GM21390 (cell line): ENCODE results near the gene PROB1.
"Not testable (repeated sequence)": the region's sequence is repeated elsewhere in the genome, so short reads cannot be mapped to it uniquely, and the experiment has no call there.

ENCODE experiments used
- ATAC-seq: cut with Tn5 transposase; IDR thresholded peaks from one replicate; pipeline ENCODE4 v1.9.1; 2021; ENCODE audit not compliant: unreplicated experiment

The PROB1 gene

DNA sequence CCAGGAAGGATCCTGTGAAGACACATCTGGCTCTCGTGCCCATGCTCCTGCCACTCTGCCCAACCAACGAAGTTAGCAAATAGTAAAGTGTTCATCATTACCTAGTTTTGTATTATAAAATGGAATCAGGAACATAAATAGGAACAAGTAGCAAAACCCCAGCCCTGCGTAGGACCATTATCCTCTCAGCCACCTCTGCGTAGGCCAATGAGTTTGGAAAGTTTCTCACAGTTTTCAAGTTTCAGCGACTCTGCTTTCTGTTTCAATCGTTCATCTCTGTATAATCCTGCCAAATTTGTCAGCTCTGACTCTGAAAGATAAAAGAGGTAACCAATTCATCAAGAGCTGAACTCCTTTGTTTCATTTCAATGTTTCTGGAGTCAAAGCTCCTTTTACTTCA, 19.1 kb upstream of the PROB1 start:
- no peak for ATAC-seq

DNA sequence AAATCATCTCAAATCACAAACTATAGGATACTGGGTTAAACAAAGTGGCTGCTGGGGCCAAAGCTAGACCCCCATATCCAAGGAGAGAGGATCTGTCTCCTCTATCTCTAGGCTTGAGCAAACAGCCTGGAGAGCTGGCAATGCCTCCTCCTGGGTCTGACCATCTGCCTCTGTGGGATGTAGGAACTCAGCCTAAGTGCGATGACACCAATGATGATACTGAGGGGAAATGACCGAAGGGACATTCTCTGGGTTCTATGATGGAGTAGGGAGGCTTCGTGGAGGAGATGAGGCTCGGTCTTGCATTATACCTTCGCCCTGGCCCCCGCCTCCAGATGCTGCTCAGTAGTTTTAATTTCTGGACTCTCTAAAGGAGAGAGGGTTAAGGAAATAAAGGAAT, 18.2 kb upstream of the PROB1 start:
- no peak for ATAC-seq

DNA sequence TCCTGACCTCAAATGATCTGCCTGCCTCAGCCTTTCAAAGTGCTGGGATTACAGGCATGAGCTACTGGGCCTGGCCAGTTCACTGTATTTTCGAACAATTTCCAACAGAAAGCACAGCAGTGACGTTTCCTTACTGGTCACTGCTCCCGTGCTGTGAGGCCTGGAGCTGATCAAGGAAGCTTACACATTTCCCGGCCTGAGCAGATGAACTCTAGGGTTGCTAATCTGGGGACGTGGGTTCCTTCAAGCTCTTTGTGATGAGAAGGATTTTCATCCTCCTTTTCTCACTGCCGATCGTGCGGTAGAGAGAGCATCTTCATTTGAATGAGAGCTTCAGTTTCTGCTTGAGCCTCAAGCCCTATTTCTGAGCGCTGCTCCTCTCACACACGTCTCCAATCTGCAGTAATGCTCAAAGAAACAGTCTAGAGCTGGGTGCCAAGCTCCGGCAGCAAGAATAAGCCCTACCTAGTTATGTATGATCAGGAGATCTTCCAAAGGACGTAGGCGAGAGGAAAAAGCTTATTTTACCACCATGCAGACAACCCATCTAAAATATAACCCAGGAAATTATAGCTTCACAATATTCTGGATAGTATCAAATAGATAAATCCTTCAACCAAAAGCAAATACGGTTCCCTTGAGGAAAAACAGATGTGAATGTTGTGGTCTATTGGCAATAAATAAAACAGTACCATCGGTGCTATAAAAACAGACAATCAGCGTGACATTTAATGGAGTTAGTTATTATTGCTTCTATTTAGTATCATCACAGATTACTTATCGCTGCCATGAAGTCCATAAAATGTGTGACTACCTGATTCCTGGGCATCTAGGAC, 16.3 kb upstream of the PROB1 start:
- ATAC-seq: no peak

DNA sequence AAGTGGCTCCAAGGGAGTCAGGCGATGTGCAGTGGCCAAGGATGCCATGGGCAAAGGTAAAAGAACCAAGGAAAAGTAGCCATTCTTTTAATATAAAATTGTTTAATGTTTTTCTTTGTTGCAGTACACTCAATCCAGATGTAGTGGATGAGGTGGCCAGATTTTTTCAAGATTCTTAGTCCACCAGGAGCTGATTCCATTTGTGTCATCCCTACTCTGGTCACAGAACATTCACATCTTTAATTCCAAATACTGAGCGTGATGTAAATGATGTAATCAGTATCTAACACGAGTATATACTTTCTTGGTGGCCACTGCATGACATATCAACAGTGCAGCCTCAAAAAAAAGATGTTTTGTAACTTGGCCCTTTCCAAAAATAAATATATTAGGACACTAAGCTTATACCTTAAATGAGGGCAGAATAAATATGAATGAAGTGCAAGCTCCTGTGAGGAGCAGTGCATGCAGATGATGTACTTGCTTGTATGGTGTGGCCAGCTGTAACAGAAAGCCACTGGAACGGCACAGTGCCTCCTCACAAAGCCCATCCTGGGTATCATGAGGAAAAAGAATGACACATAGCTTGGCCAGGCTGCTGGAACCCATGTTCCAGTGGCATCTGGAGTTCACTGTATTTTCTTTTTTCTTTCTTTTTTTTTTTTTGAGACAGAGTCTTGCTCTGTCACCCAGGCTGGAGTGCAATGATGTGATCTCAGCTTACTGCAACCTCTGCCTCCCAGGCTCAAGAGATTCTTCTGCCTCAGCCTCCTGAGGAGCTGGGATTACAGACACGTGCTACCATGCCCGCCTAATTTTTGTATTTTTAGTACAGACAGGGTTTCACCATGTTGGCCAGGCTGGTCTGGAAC, 15.5 kb upstream of the PROB1 start:
- no peak for ATAC-seq

DNA sequence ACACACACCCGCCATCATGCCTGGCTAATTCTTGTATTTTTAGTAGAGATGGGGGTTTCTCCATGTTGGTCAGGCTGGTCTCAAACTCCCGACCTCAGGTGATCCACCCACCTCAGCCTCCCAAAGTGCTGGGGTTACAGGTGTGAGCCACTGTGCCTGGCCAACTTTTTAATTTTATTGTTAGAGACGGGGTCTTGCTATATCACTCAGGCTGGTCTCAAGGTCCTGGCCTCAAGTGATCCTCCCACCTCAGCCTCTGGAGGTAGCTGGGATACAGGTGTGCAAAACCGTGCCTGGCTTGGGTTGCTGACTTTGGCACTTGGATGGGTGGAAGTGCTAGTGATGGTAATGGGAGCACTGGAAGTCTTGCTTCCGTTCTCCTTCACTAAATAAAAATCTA, 14.2 kb upstream of the PROB1 start:
- ATAC-seq: not testable (repeated sequence)

DNA sequence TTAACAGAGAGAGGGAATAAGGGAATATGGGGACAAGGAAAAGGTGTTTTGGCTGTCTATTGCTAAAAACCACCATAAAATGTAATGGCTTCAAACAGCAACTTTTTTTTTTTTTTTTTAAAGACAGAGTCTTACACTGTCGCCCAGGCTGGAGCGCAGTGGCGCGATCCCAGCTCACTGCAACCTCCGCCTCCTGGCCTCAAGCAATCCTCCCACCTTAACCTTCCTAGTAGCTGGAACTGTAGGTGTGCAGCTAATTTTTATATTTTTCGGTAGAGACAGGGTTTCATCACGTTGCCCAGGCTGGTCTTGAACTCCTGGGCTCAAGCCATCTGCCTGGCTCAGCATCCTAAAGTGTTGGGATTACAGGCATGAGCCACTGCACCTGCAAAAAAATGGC, 13.3 kb upstream of the PROB1 start:
- no peak for ATAC-seq

DNA sequence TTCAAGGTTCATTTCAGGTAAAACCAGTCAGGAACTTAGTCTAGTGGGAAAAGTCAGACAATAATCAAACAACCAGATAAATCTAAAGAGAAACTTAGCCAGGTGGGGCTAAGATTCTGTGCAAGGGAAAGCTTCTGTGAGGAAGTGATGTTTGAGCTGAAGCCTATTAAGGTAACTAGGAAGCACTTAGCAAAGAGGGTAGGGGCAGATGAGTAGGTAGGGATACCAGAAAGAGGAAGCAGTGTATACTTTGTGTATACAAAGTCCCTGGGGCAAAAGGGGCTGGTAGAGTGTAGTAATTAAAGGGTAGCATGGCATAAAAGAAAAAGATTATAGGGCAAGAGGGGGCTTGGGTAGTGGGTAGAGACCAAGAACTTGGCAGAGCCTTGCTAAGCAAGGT, 12.6 kb upstream of the PROB1 start:
- no peak for ATAC-seq

DNA sequence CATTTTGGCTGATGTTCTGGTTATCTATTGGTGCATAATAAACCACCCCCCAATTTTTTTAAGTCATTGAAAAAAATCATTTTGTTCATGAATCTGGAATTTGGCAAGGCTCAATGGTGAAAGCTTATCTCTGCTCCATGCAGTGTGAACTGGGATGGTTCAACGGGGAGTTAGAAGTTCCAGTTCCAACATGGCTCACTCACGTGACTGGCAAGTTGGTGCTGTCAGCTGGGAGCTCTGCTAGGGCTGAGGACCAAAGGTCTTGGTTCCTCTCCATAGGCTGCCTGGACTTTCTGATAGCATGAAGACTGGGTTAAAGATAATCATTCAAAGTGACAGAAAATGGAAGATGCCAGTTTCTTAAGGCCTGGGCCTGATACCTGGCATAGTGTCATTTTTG, 12.1 kb upstream of the PROB1 start:
- no peak for ATAC-seq

DNA sequence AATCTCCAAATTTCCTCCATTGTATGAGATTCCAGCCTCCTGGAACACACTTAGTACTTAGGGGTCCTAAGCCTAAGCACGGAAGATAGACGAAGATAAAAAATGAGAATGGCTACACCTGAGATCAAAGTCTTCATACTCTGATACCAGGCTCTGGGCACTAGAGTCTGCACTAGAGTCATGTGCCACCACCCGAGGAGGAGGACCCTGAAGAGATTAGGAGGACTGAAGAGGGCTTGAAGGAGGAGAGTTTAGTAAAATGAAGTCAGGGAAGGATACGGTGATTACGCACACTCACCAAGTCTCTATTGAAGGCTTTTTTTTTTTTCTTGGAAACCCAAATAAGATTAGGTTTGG, 9.6 kb upstream of the PROB1 start:
- no peak for ATAC-seq

DNA sequence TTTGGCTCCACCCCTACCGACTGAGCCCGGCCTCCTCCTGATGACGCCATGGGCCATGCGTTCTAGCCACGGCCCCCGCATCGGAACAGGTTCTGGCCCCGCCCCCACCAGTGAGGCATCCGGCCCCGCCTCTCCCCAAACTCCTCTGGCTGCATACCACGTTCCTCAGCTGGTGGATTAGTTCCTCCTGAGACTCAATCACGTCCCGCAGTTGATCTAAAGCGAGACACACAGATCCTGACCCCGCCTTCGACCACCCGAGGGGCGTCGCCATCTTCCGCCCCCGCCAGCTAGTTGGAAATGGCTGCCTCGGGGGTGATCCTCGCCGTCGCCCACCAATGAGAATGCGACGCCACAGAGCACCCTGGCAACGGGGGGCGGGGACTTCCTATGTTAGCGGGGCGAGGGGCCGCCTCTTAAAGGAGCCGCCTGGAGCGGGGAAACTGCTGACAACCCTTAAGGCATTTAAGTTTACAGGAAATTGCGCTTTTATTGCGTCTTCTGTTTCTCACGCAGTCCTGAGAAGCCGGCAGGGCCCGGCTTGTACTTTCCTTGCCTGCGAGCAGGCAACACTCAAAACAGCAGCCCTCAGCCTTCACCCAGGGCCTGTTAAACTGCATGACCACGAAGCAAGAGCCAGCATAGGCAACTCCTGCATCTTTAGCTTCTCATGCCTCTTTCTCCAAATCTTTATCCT, 9.0 kb upstream of the PROB1 start, which contains the start of gene SPATA24:
TSS of gene SPATA24 (minus strand) at position 303 of the 697 bp plus-strand sequence. CDS start at position 274, 29 bp downstream.
- peak; percentile 84 for ATAC-seq

DNA sequence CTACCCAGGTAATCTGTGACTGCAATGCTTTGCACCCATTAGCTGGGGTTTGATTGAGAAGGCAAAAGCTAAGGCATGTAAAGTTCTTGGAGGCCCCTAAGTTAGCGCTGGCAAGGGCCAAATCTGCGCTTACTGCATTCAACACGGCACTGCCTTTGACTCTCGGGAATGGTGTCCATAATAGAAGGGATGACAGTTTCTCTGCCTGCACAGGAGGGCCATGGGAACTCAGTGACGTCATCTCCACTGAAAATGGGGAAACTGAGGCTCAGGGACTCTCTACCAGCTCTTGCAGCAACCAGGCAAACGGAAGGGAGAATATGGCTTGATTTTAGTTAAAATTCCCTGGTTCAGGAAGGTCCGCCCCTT, 8.5 kb upstream of the PROB1 start:
- no peak for ATAC-seq

DNA sequence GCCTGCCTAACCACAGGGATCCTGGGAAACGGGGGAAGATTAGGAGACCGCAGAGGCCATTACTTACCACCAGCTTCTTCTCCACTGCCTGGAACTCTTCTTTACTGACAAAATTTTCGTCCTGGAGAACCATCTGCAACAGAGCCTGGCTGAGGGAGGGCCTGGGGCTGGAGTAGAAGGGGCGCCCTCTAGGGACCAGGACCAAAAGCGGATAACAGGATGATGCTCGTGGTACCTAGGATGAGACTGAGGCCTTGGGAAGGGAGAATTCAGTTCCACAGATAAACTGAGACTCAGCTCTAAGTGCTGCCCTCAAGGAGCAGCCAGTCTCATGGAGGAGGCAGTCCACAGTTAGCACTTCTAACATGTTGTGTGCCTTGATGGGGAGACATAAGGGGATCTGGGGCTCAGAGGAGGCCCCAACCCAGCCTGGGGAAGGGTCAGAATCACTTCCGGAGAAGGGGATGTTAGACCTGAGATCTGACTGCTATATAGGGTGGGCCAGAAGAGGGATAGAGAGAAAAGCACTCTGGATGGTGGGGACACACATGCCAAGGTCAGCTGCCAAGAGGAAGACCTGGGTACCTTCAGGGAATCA, 7.8 kb upstream of the PROB1 start:
- ATAC-seq: no peak

DNA sequence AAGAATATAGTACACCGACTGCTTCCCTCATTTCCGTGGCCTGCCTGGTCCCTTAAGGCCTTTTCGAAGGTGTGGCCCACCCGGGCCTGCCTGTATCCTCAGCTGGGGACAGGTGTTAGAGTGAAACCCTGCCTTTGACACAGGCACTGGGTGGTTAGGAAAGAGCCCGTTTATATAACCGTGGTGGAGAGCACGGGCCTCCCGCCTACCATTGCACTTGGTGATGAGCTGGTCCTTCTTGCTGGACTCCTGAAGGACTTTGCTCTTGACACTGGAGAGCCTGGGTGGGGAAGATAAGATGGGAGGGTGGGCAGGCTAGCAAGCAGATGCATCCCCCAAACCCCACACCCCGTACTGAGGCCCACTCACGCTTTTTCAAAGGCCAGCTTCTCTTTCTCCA, 6.6 kb upstream of the PROB1 start:
- no peak for ATAC-seq

DNA sequence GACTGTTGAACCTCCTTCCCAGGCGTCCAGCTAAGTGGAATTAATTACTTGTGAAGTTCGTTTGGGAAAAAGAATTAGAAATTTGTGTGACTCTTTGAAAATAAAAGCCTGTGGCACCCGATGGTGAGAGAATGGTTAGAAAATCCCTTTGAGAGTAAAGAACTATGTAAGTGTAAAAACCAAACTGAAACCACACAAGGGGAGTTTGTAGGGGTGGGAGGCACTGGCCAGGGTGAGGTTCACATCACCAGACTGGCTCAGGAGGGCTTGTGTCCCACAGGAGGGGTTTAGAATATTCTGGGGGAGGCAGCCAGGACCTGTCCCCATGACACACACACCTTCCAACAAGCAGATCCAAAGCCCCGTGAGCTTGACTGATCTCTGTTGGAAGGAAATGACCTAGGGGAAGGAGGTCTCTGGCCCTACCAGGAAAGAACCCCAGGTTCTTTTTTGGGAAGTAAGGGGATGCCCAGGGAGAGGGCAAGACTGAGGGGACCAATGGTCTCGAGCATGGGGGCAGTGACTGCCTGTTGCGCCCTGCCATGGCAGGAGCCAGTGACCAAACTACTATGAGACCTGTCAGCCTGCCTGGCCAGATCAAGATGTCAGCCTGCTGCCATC, 4.7 kb upstream of the PROB1 start:
- ATAC-seq: no peak

DNA sequence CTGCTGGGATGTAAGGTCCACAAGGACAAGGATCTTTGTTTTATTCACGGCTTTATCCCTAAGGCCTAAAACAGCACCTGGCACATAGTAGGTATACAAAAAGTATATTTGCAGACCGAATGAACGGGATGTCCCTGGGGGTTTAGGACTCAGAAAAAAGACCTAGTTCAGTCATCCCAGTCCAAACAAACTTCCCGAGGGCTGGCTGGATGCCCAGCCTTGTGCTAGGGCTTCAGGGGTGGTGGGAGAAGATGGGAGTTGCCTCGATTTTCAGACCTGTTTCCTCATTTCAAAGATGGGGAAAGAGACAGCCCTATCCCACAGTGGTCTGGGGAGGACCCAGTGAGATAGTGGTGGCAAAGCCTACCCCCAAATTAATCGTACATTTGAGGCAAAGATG, 3.0 kb upstream of the PROB1 start:
- ATAC-seq: no peak

DNA sequence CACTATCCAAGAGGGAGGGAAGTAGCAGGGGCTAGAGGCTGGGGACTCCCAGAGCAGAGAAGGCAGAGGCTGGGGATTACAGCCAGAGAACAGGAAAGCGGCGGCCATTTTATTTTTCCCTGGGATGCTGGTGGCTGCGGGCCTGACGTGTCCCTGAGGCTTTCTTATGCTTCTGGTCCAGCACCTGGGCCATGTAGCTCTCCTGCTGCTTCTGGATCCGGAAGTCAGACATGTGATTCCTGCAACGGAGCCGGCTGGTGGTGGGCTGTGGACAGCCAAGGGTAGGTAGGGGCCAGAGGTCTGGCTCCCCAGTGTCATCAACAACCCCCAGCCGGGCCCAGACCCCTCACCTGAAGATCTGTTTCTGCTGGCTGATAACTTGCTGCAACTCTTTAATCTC, 1.8 kb upstream of the PROB1 start:
- no peak for ATAC-seq

DNA sequence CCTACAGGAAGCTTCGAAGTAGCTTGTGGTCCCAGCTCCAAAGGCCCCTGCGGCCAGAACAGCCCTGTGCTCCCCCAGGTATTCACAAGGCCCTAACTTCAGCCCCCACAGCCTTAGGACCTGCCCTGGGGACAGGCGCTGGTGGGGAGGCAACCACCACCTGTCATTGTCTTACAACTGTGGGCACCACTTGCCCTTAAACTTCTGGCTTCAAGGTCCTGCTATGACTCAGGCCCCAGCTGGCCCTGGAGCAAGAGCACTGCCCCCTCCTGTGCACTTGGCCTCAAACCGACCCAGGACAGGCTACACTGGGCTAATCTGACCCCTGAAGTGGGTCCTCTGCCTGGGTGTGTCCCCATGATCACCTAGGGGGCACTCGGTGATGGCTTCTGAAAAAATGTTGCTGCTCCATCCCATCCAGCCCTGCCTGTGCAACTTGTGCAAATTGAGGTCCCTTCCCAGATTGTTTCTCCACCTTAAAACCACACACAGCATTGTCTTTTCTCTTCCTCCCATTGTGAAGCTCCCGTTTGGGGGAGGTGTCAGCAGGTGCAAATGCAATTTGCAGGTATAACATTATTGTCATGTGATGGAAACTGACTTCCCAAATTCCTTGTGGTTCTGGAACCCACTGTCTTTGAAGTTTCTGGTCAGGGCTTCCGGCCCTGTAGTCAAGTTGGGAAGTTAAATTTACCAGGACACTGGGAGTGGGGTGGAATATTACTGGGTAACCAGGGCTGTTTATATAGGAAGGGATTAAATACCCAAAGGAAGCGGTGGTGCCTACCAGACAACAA, 1.1 kb upstream of the PROB1 start:
- ATAC-seq: no peak

DNA sequence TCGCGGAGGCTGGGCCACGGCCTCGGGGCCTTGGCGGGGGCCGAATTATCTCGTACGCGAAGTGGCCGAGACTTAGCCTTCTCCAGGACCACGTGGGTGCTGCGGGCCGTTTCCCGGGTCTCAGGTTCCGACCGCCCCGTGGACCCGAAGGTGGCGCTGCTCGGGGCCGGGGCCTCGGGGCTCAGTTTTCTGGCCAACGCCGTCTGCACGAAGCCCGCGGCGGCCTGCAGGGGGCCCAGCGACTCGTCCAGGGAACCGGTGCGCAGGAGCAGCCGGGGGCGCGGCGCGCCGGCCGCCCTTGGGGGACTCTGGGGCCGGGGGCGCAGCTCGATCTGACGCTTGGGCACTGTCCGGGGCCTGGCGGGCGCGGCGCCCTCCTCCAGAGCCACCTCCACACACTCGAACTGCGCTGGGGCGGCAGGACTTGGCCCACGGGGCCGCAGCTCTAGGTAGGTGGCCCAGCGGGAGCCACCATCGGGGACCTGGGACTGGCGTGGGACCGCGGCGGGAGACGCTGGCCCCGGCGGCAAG, 716 bp downstream of the PROB1 start:
- ATAC-seq: no peak

DNA sequence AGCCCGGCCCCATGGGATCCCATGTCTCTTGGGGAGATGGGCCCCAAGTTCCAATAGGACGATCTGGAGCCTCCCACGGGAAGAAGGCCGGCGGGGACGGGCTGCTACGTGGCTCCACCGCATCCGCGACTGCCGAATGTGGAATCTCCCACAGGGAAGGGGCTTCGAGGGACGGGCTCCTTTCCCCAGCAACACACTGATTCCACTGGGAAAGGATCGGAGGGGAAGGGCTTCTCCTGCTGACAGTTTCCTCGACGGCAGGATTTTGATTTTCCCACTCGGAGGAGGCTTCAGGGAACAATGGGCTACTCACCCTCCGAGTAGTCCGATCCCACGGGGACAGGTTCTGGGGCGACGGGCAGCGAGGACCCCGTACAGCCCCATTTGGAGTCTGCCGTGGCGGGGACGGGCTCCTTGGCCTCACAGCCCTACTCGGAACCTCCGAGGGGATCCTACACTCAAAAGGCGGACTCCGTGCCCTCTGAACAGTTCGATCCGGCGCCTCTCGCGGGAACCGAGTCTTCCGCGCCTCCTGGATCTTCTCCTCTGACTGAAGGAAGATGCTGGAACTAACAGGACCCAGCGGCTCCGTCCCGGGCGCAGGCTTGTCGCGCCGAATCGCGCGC, 1.3 kb downstream of the PROB1 start:
- no peak for ATAC-seq
